Measurements from ENCODE around the gene COL6A2. TPM values are rescaled to one million over a fixed set of nuclear protein-coding genes. Genes with fewer than 3 reads are reported as not detected.
"Not testable (repeated sequence)": the region's sequence is repeated elsewhere in the genome, so short reads cannot be mapped to it uniquely, and the experiment has no call there.

Gene COL6A2
- total and polyA plus RNA-seq, 8 donors, result 15.2 to 135 (median 65.5) TPM

DNA sequence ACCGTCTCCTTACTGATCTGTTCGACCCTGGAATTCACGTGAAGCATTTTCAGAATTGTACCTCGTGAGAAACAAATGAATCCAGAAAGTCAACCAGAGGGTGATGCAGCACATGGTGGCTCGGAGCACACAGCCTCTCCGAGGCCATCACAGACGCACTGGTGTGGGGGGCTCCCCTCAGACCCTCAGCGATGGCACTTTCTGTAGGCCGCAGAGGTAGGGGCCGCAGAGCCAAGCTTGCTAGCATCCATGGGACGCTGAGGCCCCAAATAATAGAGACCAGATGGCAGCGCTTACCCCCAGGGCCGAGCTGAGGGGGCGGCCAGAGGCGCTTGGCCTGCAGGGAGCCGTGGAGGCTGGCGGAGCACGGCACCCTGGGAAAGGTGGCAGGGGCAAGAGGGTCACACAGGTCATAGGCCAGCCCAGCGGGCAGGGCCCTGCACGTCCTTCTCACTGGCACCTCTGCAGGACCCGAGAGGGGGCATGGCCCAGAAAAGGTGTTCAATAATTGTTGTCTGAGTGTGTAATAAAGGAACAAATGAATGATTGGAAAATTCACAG lies 28.1 kb upstream of the COL6A2 start:
- intact Hi-C loops (cut with DNase I), result no loop called here
- H3K4me1 ChIP-seq, result peaks cover 0 to 3% (median 0%) of the 10 kb centered on the region in 3 donors
- DNase-seq (peak in 1 of 6 donors; percentile 27), FAIRE-seq (no peak), ATAC-seq (no peak)
- no peaks in the 10 kb centered on the region for H3K9me3 ChIP-seq
- 71 to 82% methylated on average over 21 of the region's 21 CpGs for WGBS, 2 donors
- peaks cover 0 to 5% (median 0%) of the 10 kb centered on the region in 4 donors for H3K27me3 ChIP-seq
- TF ChIP-seq, protein P1, sequence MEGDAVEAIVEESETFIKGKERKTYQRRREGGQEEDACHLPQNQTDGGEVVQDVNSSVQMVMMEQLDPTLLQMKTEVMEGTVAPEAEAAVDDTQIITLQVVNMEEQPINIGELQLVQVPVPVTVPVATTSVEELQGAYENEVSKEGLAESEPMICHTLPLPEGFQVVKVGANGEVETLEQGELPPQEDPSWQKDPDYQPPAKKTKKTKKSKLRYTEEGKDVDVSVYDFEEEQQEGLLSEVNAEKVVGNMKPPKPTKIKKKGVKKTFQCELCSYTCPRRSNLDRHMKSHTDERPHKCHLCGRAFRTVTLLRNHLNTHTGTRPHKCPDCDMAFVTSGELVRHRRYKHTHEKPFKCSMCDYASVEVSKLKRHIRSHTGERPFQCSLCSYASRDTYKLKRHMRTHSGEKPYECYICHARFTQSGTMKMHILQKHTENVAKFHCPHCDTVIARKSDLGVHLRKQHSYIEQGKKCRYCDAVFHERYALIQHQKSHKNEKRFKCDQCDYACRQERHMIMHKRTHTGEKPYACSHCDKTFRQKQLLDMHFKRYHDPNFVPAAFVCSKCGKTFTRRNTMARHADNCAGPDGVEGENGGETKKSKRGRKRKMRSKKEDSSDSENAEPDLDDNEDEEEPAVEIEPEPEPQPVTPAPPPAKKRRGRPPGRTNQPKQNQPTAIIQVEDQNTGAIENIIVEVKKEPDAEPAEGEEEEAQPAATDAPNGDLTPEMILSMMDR (IDR thresholded peaks at IDR 0.05), result no peak
- H3K36me3 ChIP-seq, result no peaks in the 10 kb centered on the region
- H3K27ac ChIP-seq, result no peak overlapping the region
- H3K4me3 ChIP-seq, result no peak overlapping the region

DNA sequence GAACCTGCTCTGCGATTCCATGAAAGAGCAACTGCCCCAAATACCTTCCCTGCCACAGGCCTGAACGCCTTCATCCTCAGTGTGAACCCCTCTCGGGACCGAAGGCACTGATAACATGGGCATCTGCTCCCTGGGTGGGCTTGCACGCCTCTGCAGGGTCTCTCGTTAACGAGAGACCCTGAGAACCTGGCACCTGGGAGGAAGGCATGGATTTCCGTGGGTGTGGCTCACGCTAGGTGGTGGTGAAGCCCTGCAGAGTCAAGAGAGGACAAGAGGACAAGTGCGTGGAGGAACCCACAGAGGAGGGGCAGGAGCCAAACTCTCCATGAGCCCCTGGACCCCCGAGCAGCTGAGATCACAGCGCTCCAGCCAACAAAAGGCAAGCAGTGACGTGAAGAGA lies 26.8 kb upstream of the COL6A2 start:
- Histone ChIP-seq H3K9me3 (no peaks in the 10 kb centered on the region), H3K4me1 (peaks cover 0 to under 1% (median 0%) of the 10 kb centered on the region in 3 donors), H3K36me3 (no peaks in the 10 kb centered on the region), H3K27ac (no peak overlapping the region), H3K27me3 (peaks cover 0 to 5% (median 0%) of the 10 kb centered on the region in 4 donors), H3K4me3 (no peak overlapping the region)
- DNase-seq (peak in 1 of 6 donors; percentile 31), FAIRE-seq (no peak), ATAC-seq (no peak)
- TF ChIP-seq, protein P1 (IDR thresholded peaks at IDR 0.05), result no peak
- WGBS, 2 donors, result 63 to 78% methylated on average over 13 of the region's 13 CpGs
- intact Hi-C loops (cut with DNase I), result no loop called here

DNA sequence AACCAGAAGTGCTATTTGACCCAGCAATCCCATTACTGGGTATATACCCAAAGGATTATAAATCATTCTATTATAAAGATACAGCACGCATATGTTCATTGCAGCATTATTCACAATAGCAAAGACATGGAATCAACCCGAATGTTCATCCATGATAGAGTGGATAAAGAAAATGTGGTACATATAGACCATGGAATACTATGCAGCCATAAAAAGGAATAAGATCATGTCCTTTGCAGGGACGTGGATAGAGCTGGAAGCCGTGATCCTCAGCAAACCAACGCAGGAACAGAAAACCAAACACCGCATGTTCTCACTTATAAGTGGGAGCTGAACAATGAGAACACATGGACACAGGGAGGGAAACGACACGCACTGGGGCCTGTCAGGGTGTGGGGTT lies 21.2 kb upstream of the COL6A2 start:
- peak in 1 of 6 donors; percentile 4 for DNase-seq
- H3K27me3 ChIP-seq; H3K4me1 ChIP-seq; H3K36me3 ChIP-seq; H3K9me3 ChIP-seq; ATAC-seq; H3K4me3 ChIP-seq; H3K27ac ChIP-seq; intact Hi-C loops (cut with DNase I); FAIRE-seq: not testable (repeated sequence)
- WGBS, 2 donors, result 75 to 88% methylated on average over 8 of the region's 8 CpGs

DNA sequence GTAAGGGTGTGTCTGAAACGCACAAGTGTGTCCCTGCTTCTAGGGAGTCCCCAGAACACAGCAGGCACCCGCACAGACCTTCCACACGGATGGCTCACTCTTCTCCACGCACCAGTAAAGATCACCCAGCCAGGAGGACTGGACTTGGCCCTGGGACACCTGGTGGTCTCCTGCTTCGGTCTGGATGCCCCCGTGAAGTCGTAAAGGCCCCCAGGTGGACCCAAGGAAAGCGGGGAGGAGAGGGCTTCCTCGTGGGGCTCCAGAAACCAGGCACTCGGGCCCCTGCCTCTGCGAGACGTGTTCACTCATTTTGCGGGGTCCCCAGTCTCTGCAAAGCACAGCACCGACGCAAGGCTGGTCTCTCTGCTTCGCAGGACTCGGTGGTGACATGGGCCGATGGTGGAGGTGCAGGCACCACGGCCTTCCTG lies 20.2 kb upstream of the COL6A2 start:
- FAIRE-seq, result no peak

DNA sequence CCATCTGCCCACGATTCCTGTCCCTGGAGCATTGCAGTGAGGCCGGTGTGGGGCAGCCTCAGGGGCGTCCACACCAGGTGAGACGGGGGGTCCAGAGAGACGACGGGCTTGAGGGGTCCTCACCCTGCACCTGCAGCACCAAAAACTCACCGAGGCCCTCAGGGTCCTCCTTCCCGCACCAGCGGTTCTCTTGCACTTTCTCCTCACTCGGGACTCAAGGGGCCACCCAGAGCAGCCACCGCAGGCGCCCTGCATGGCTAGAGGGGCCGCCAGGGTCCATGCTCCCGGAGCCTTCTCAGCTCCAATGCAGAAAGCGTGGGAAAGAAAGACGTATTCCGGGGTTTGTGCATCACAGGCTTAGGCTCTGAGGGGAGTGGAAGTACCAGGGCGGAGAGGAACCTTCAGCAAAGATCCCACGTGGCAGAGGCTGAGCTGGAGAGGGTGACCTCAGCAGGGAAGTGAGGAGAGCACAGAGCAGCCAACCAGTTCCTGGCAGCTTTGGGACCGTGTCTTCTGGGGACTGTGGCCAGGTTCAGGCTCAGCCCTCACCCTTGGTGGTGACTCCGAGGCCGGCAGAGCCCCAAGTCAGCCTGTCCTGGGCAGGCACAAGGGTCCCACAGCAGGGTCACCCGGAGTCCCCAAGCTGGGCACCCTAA lies 19.5 kb upstream of the COL6A2 start:
- WGBS, 2 donors, result 60 to 68% methylated on average over 23 of the region's 23 CpGs
- Histone ChIP-seq H3K36me3 (no peaks in the 10 kb centered on the region), H3K4me1 (no peaks in the 10 kb centered on the region), H3K4me3 (no peak overlapping the region), H3K9me3 (no peaks in the 10 kb centered on the region), H3K27me3 (no peaks in the 10 kb centered on the region), H3K27ac (no peak overlapping the region)
- TF ChIP-seq, protein P1 (IDR thresholded peaks at IDR 0.05), result no peak
- no peak for FAIRE-seq
- peak in 2 of 4 donors; percentile 29 to 47 for ATAC-seq
- intact Hi-C loops (cut with DNase I), result no loop called here
- peak in 2 of 6 donors; percentile 11 to 20 for DNase-seq

More for the DNA sequence above, 20.2 kb upstream of the COL6A2 start:
- no peak overlapping the region for H3K4me3 ChIP-seq
- no peaks in the 10 kb centered on the region for H3K9me3 ChIP-seq
- intact Hi-C loops (cut with DNase I), result no loop called here
- 68 to 84% methylated on average over 19 of the region's 19 CpGs for WGBS, 2 donors
- no peaks in the 10 kb centered on the region for H3K4me1 ChIP-seq
- ATAC-seq (no peak), DNase-seq (peak in 2 of 6 donors; percentile 9 to 41)
- no peak overlapping the region for H3K27ac ChIP-seq
- H3K27me3 ChIP-seq, result no peaks in the 10 kb centered on the region
- TF ChIP-seq, protein P1 (IDR thresholded peaks at IDR 0.05), result no peak
- no peaks in the 10 kb centered on the region for H3K36me3 ChIP-seq
